GM12865 (cell line): ENCODE data around the gene AKAP7.

Source experiments
- DNase-seq: peaks from one replicate; pipeline ENCODE4 v3.0.0; 2010; ENCODE audit warnings: low read depth
- H3K4me3 ChIP-seq: 2 replicates; pipeline ENCODE4 v1.5.1; 2011; ENCODE audit warnings: mild to moderate bottlenecking, low read depth, low read length, control low read depth
- TF ChIP-seq, protein P1 (sequence below): IDR thresholded peaks from 2 replicates; pipeline ENCODE4 v1.5.1; 2011; ENCODE audit warnings: low read length, control low read depth, low read depth, inconsistent platforms; ENCODE audit not compliant: insufficient read depth; ENCODE audit errors: missing control alignments

The AKAP7 gene

DNA sequence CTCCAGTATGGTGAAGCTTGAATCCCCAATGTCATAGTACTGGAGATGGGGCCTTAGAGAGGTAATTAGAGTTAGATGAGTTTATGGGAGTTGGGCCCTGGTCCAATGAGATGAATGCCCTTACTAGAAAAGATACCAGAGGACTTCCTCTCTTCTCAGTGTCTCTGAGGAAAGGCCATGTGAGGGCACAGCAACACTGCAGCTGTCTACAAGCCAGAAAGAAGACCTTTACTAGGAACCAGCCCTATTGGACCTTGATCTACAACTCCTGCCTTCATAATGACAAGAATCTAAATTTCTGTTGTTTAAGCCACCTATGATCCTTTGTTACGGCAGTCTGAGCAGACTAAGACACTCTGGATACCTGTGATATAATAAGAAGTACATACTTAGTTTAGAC lies 31.4 kb upstream of the AKAP7 start:
- no peak for DNase-seq
- TF ChIP-seq, protein P1, sequence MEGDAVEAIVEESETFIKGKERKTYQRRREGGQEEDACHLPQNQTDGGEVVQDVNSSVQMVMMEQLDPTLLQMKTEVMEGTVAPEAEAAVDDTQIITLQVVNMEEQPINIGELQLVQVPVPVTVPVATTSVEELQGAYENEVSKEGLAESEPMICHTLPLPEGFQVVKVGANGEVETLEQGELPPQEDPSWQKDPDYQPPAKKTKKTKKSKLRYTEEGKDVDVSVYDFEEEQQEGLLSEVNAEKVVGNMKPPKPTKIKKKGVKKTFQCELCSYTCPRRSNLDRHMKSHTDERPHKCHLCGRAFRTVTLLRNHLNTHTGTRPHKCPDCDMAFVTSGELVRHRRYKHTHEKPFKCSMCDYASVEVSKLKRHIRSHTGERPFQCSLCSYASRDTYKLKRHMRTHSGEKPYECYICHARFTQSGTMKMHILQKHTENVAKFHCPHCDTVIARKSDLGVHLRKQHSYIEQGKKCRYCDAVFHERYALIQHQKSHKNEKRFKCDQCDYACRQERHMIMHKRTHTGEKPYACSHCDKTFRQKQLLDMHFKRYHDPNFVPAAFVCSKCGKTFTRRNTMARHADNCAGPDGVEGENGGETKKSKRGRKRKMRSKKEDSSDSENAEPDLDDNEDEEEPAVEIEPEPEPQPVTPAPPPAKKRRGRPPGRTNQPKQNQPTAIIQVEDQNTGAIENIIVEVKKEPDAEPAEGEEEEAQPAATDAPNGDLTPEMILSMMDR = no peak
- no peak overlapping the region for H3K4me3 ChIP-seq

DNA sequence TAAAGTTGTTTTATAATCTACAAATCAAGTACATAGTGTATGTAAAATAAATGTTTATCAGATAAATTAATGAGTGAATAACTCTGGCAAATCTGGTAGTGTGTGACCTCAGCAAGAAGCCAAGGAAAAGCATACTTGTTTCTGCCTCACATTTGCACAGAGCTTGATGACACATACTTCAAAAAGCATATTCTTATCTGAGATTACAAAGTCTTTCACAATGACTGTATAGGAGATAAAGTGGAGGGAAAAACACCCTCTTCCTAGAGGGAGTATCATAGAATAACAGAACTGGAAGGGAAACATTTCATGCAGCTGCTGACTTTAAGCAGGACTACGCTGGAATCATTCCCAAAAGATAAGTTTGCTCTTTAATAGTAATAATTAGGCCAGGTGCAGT lies 28.1 kb upstream of the AKAP7 start:
- no peak for DNase-seq
- H3K4me3 ChIP-seq = no peak overlapping the region
- TF ChIP-seq, protein P1 = no peak

DNA sequence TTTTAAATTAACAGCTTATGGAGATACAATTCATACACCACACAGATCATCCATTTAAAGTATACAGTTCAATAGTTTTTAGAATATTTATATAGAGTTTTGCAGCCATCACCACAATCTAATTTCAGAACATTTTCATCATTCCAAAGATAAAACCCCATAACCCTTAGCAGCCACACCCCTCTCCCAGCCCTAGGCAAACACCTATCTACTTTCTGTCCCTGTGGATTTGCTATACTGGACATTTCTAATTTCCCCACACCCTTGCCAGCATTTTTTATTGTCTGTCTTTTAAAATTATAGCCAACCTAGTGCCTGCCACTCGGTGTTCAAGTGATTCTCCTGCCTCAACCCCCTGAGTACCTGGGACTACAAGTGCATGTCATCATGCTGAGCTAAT lies 23.0 kb upstream of the AKAP7 start:
- no peak overlapping the region for H3K4me3 ChIP-seq
- no peak for DNase-seq
- TF ChIP-seq, protein P1 = no peak

DNA sequence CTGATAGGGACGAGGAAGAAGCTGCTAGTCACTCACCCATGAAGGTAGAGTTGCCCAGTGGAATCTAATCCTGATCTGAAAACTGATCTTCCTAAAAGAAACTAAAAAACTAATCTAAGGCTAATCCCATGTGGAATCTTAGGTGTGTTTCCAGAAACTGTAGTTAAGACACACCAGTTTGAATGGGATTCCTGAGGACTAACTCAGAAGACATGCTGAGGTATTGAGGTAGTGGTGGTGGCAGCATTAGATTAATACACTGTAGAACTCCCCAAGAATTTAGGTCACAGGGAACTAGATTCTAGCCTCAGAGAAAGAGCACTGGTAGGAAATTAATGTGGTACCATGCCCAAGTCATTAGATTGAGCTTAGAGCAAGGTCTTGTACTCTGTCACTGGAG lies 19.6 kb upstream of the AKAP7 start:
- TF ChIP-seq, protein P1 = no peak
- DNase-seq = no peak

DNA sequence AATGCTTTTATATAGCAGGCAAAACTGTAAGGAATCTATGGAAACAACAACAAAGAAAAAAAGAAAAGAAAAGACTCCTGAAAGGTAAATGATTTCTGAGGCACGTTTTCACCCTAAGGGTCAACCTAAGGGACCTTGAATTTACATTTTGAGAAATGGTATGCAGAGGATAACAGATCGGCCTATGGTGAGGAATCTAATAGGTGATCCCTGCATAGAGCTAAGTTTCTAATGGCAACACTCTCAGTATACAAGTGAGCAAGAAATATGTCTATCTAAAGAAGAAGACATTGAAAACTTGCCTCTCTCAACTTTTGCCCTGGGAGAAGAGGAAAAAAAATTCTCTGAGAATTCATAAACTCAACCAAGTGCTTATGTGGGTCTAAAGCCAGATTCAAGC lies 18.9 kb upstream of the AKAP7 start:
- TF ChIP-seq, protein P1 = no peak
- no peak for DNase-seq
- no peak overlapping the region for H3K4me3 ChIP-seq

More for the DNA sequence above, 19.6 kb upstream of the AKAP7 start:
- no peak overlapping the region for H3K4me3 ChIP-seq

DNA sequence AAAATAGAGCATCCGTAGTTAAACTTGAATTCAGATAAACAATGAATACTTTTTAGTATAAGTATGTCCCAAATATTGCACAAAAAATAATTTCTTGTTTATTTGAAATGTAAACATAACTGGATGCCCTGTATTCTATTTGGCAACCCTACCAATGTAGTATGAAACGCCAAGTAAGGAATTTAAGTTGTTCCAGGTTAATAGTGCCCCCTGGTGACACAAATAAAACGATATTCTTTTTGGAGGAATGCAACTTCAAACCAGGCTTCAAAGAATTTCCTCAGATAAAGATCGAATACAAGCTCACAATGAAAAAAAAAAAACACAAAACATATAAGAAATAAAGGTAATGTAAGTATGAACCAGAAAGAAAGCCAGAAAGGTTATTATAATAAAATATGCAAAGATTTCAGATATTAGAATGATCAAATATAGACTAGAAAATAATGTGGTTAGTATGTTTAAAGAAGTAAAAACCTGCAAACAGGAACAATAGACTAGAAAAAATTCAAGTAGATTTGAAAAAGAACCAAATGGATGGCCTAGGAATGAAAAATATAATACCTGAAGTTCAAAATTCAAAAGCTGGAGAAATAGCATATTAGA lies 18.4 kb upstream of the AKAP7 start:
- TF ChIP-seq, protein P1 = peak; percentile 30
- H3K4me3 ChIP-seq = no peak overlapping the region
- peak; percentile 62 for DNase-seq

DNA sequence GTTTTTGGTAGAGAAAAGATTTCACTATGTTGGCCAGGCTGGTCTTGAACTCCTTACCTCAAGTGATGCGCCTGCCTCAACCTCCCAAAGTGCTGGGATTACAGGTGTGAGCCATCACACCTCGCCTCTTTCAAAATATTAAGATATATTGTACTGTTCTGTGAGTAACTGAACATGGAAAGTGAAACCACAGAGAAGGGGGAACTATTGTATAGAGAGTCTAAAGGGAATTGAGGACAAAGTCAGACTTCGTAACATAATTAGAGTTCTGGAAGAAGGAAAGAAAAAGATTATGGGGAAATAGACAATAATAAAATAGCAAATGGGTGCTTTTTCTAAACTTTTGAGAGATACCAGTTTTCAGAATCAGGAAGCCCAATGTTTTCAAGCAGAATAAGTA lies 17.4 kb upstream of the AKAP7 start:
- TF ChIP-seq, protein P1 = no peak
- no peak for DNase-seq
- H3K4me3 ChIP-seq = no peak overlapping the region
